PC-3 (cell line): ENCODE results near the gene GPD1L. TPM values are rescaled to one million over a fixed set of nuclear protein-coding genes. Genes with fewer than 3 reads are reported as not detected.

ENCODE experiments used
- ATAC-seq: fragments of 200-7000 bp; cut with Tn5 transposase; 2 replicates; pipeline ENCODE4 v1.9.1; 2020; ENCODE audit warnings: mild to moderate bottlenecking, moderate library complexity
- BruUV-seq: library from RNA; stranded (reverse); fragments of 400-500 nt; replicated peaks from 2 replicates; lab custom pipeline; 2021; lab: Mats Ljungman, UMichigan
- CTCF ChIA-PET: fragments of 300-600 bp; sonication (Branson Sonifier 250); formaldehyde crosslinking; loops from one replicate; lab custom pipeline; 2022; ENCODE audit warnings: antibody characterized with exemption; lab: Charles Lee
- POLR2A ChIA-PET: fragments of 300-600 bp; sonication (Branson Sonifier 250); formaldehyde crosslinking; loops from one replicate; lab custom pipeline; 2022; ENCODE audit warnings: antibody characterized with exemption; ENCODE audit not compliant: unreplicated experiment; lab: Charles Lee
- DNase-seq: peaks from one replicate; pipeline ENCODE4 v3.0.0-alpha.2; 2015
- H2AFZ ChIP-seq: fragments of 300-600 bp; sonication (generic); 2 replicates; pipeline ENCODE4 v1.6.0; 2016; ENCODE audit warnings: antibody characterized with exemption, low read length
- H3F3A ChIP-seq: fragments of 300-600 bp; sonication (generic); one replicate; pipeline ENCODE4 v1.6.0; 2017; ENCODE audit warnings: antibody characterized with exemption, low read length, control low read depth, mild to moderate bottlenecking; ENCODE audit not compliant: unreplicated experiment
- H3K27ac ChIP-seq: fragments of 300-600 bp; sonication (generic); 2 replicates; pipeline ENCODE4 v1.5.1; 2016; ENCODE audit warnings: mild to moderate bottlenecking, low read length
- H3K27me3 ChIP-seq: fragments of 300-600 bp; sonication (generic); 2 replicates; pipeline ENCODE4 v1.6.1; 2016; ENCODE audit warnings: low read length, mixed read lengths
- H3K36me3 ChIP-seq: fragments of 300-600 bp; sonication (generic); 2 replicates; pipeline ENCODE4 v1.6.1; 2016; ENCODE audit warnings: low read depth, mixed run types, low read length, mixed read lengths
- H3K4me1 ChIP-seq: fragments of 300-600 bp; sonication (generic); 2 replicates; pipeline ENCODE4 v1.5.1; 2016; ENCODE audit warnings: low read length; ENCODE audit not compliant: insufficient read depth
- H3K4me2 ChIP-seq: fragments of 300-600 bp; sonication (generic); 2 replicates; pipeline ENCODE4 v1.6.0; 2016; ENCODE audit warnings: low read length
- H3K4me3 ChIP-seq: fragments of 300-600 bp; sonication (generic); 2 replicates; pipeline ENCODE4 v1.5.1; 2016; ENCODE audit warnings: mild to moderate bottlenecking, low read length, mixed read lengths
- H3K79me2 ChIP-seq: fragments of 300-600 bp; sonication (generic); 2 replicates; pipeline ENCODE4 v1.6.1; 2017; ENCODE audit warnings: low read length, mixed read lengths
- H3K9ac ChIP-seq: fragments of 300-600 bp; sonication (generic); 2 replicates; pipeline ENCODE4 v1.6.0; 2016; ENCODE audit warnings: mild to moderate bottlenecking, low read length
- H3K9me2 ChIP-seq: fragments of 300-600 bp; sonication (generic); replicated peaks from 2 replicates; pipeline ENCODE4 v1.6.1; 2016; ENCODE audit warnings: mixed run types, low read length, mixed read lengths
- H3K9me3 ChIP-seq: fragments of 300-600 bp; sonication (generic); 2 replicates; pipeline ENCODE4 v1.6.1; 2016; ENCODE audit warnings: low read length, mixed read lengths
- H4K20me1 ChIP-seq: fragments of 300-600 bp; sonication (generic); 2 replicates; pipeline ENCODE4 v1.6.1; 2016; ENCODE audit warnings: low read length, mixed read lengths
- CTCF ChIP-seq: fragments of 300-600 bp; sonication (generic); conservative IDR thresholded peaks from 2 replicates; pipeline ENCODE4 v1.5.1; 2017; ENCODE audit warnings: antibody characterized with exemption, low read depth, mild to moderate bottlenecking, low read length
- EZH2 ChIP-seq: fragments of 300-600 bp; sonication (generic); IDR thresholded peaks from one replicate; pipeline ENCODE4 v1.6.1; 2017; ENCODE audit warnings: antibody characterized with exemption, mild to moderate bottlenecking, low read length; ENCODE audit not compliant: unreplicated experiment
- EZH2phosphoT487 ChIP-seq: fragments of 300-600 bp; sonication (generic); IDR thresholded peaks from 2 replicates; pipeline ENCODE4 v1.6.1; 2018; ENCODE audit warnings: mild to moderate bottlenecking, antibody characterized with exemption, low read length, borderline replicate concordance
- intact Hi-C: fragments of 100-400 bp; cut with micrococcal nuclease; formaldehyde crosslinking; loops from 2 replicates; pipeline ENCODE4 v1.9.0; 2023
- total RNA-seq: library from RNA; depleted of rRNA; stranded (reverse); fragments of >200 nt; gene quantifications from 2 replicates; pipeline ENCODE4 v1.2.3, GENCODE V29; 2014

GPD1L gene
- total RNA-seq, 1 experiment from 2014 or later: 33.7 TPM

GRCh38 chr3:32128936-32129335 lies 22.5 kb downstream of the GPD1L start:
- H3K36me3 ChIP-seq: 0 out of 2 replicates have a peak, but pooled peaks cover 2% of the 10 kb centered on the region
- no peaks in the 10 kb centered on the region for H4K20me1 ChIP-seq
- intact Hi-C loops: no loop called here
- H3K9ac ChIP-seq: no peak overlapping the region
- ATAC-seq: no peak
- no peaks in the 10 kb centered on the region for H3K27me3 ChIP-seq
- POLR2A ChIA-PET: no interaction called here
- no peaks in the 10 kb centered on the region for H3K9me3 ChIP-seq
- no peak for TF ChIP-seq CTCF
- CTCF ChIA-PET: no interaction called here
- H3K4me1 ChIP-seq: peaks cover 14% of the 10 kb centered on the region
- no peak for DNase-seq
- H3F3A ChIP-seq: no peaks in the 10 kb centered on the region
- no peak overlapping the region for H3K4me3 ChIP-seq
- no peak overlapping the region for H2AFZ ChIP-seq
- no peaks in the 10 kb centered on the region for H3K9me2 ChIP-seq
- BruUV-seq: no TSS peak
- no peak overlapping the region for H3K4me2 ChIP-seq
- 0 out of 2 replicates have a peak, but pooled peaks cover 4% of the 10 kb centered on the region for H3K79me2 ChIP-seq
- no peak overlapping the region for H3K27ac ChIP-seq

- POLR2A ChIA-PET: no interaction called here
- no TSS peak for BruUV-seq
- Histone ChIP-seq H2AFZ (no peak overlapping the region), H3K4me2 (no peak overlapping the region), H3K27me3 (no peaks in the 10 kb centered on the region), H3F3A (no peaks in the 10 kb centered on the region), H3K79me2 (0 out of 2 replicates have a peak, but pooled peaks cover 4% of the 10 kb centered on the region), H3K9me2 (no peaks in the 10 kb centered on the region), H3K4me3 (no peak overlapping the region), H3K9ac (no peak overlapping the region), H4K20me1 (no peaks in the 10 kb centered on the region), H3K9me3 (no peaks in the 10 kb centered on the region), H3K4me1 (peaks cover 14% of the 10 kb centered on the region), H3K27ac (no peak overlapping the region), H3K36me3 (0 out of 2 replicates have a peak, but pooled peaks cover 2% of the 10 kb centered on the region)
- TF ChIP-seq EZH2phosphoT487 (no peak), EZH2 (no peak), CTCF (no peak)
- ATAC-seq: no peak
- CTCF ChIA-PET: no interaction called here
- DNase-seq: no peak
- intact Hi-C loops: no loop called here
These were observed 23.4 kb downstream of the GPD1L start for GRCh38 chr3:32129832-32130231.

GRCh38 chr3:32132121-32132520 lies 25.7 kb downstream of the GPD1L start:
- DNase-seq: peak; percentile 77

More at GRCh38 chr3:32132121-32132520, 25.7 kb downstream of the GPD1L start:
- Histone ChIP-seq H3K36me3 (0 out of 2 replicates have a peak, but pooled peaks cover 2% of the 10 kb centered on the region), H3K27me3 (no peaks in the 10 kb centered on the region), H4K20me1 (no peaks in the 10 kb centered on the region), H3K27ac (no peak overlapping the region), H3K4me3 (no peak overlapping the region), H3F3A (no peaks in the 10 kb centered on the region), H3K9me3 (no peaks in the 10 kb centered on the region), H2AFZ (no peak overlapping the region), H3K79me2 (no peaks in the 10 kb centered on the region), H3K4me2 (no peak overlapping the region), H3K9ac (no peak overlapping the region), H3K9me2 (no peaks in the 10 kb centered on the region), H3K4me1 (peaks cover 14% of the 10 kb centered on the region)
- no TSS peak for BruUV-seq
- POLR2A ChIA-PET: no interaction called here
- peak; percentile 29; the same call in 1 of the 2 replicates for ATAC-seq
- CTCF ChIA-PET: no interaction called here
- TF ChIP-seq EZH2: no peak
- no peak for TF ChIP-seq EZH2phosphoT487
- TF ChIP-seq CTCF: no peak
- intact Hi-C loops: no loop called here
